Body of pancreas (tissue), 4 donors: ENCODE data around the gene FABP7. TPM values are rescaled to one million over a fixed set of nuclear protein-coding genes. Genes with fewer than 3 reads are reported as not detected.

Source experiments
- ATAC-seq: fragments of 150-250 bp; one replicate; pipeline ENCODE4 v1.9.1; 2016
- DNase-seq, 4 donors: peaks; one replicate each; pipeline ENCODE4 v3.0.0-alpha.2; 2019
- H3K27ac ChIP-seq, 4 donors: fragments of 200-600 bp; sonication (generic); 1 replicate in 3 of 4; 2 replicates in 1 of 4; pipeline versions ENCODE4 v1.5.1 to v1.6.1; 2016 to 2019; ENCODE audit warnings: mild to moderate bottlenecking in 1 of 4, mixed read lengths in 1 of 4, moderate library complexity in 1 of 4
- H3K27me3 ChIP-seq, 2 donors: fragments of 200-600 bp; sonication (generic); one replicate each; pipeline ENCODE4 v1.6.0; 2016; ENCODE audit warnings: mild to moderate bottlenecking in 1 of 2
- H3K36me3 ChIP-seq, 2 donors: fragments of 200-600 bp; sonication (generic); replicated peaks in 1 of 2; 2 replicates each; pipeline ENCODE4 v1.5.1; 2016; ENCODE audit warnings: low read depth in 2 of 2; ENCODE audit not compliant: insufficient read depth in 1 of 2
- H3K4me1 ChIP-seq: fragments of 200-600 bp; sonication (generic); one replicate; pipeline ENCODE4 v1.6.0; 2016
- H3K4me3 ChIP-seq, 2 donors: fragments of 200-600 bp; sonication (generic); 1 replicate in 1 of 2; 2 replicates in 1 of 2; pipeline ENCODE4 v1.5.1; 2016 to 2019
- H3K9me3 ChIP-seq, 3 donors: fragments of 200-600 bp; sonication (generic); 1 replicate in 2 of 3; 2 replicates in 1 of 3; pipeline ENCODE4 v1.5.1; 2016
- POLR2A ChIP-seq, 3 donors: fragments of 450-650 bp; IDR thresholded peaks; one replicate each; pipeline ENCODE4 v1.6.1; 2016; ENCODE audit warnings: antibody characterized with exemption in 3 of 3, mild to moderate bottlenecking in 2 of 3
- WGBS, 2 donors: methylation state at CpG; one replicate each; pipeline ENCODE4 v1.1.5; 2017; 5-methylcytosine and 5-hydroxymethylcytosine counted together
- intact Hi-C: fragments of 100-400 bp; cut with DNase I; formaldehyde crosslinking; loops from one replicate; pipeline ENCODE4 v1.15.1; 2023
- total RNA-seq, 2 donors: library from RNA; depleted of rRNA; stranded (reverse); fragments of >200 nt; gene quantifications; one replicate each; pipeline ENCODE4 v1.1.0, GENCODE V29; 2016
- TF ChIP-seq, protein P1 (sequence below), 7 experiments: fragments of 450-650 bp in 4 of 7; fragments of 200-600 bp in 3 of 7; sonication (generic) in 3 of 7; IDR thresholded peaks; one replicate each; pipeline ENCODE4 v1.5.1; 2016 to 2019; ENCODE audit warnings: antibody characterized with exemption in 7 of 7

Gene FABP7
- total RNA-seq, 2 donors from 2014 or later = not detected

DNA sequence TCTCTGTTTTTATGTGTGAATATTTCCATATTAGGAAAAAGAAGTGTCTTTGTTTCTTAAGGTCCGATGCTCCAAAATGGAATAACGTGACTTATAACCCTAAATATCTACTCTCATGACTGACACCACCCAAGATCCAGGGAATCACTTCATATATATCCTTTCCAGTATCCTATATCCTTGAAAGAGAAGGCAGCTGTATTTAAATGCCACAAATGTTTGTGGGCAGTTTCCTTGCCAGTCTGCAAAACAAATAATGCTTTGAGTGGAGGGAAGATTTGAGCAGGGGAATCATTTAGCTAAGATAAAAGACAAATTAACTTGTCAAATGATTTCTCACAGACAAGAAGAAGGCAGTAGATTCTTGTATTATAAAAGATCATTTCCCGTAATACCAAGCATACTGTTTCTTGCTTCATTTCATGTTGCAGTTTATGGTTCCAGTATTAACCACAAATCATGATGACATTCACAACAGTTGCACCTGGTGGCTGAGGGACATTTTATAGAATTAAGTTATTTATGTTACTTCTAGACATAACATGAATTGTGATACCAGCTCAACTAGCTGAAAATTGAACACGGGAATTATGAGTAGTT is 30.0 kb upstream of the FABP7 start:
- Histone ChIP-seq H3K27me3 (no peaks in the 10 kb centered on the region), H3K27ac (no peak overlapping the region), H3K4me3 (no peak overlapping the region), H3K9me3 (no peaks in the 10 kb centered on the region), H3K4me1 (no peaks in the 10 kb centered on the region), H3K36me3 (no peaks in the 10 kb centered on the region)
- TF ChIP-seq, protein P1, sequence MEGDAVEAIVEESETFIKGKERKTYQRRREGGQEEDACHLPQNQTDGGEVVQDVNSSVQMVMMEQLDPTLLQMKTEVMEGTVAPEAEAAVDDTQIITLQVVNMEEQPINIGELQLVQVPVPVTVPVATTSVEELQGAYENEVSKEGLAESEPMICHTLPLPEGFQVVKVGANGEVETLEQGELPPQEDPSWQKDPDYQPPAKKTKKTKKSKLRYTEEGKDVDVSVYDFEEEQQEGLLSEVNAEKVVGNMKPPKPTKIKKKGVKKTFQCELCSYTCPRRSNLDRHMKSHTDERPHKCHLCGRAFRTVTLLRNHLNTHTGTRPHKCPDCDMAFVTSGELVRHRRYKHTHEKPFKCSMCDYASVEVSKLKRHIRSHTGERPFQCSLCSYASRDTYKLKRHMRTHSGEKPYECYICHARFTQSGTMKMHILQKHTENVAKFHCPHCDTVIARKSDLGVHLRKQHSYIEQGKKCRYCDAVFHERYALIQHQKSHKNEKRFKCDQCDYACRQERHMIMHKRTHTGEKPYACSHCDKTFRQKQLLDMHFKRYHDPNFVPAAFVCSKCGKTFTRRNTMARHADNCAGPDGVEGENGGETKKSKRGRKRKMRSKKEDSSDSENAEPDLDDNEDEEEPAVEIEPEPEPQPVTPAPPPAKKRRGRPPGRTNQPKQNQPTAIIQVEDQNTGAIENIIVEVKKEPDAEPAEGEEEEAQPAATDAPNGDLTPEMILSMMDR (IDR thresholded peaks at IDR 0.05) = no peak
- no peak for TF ChIP-seq POLR2A (IDR thresholded peaks at IDR 0.05)
- 89 to 90% methylated on average over 4 of the region's 4 CpGs for WGBS, 2 donors
- DNase-seq (no peak), ATAC-seq (no peak)
- intact Hi-C loops = no loop called here

DNA sequence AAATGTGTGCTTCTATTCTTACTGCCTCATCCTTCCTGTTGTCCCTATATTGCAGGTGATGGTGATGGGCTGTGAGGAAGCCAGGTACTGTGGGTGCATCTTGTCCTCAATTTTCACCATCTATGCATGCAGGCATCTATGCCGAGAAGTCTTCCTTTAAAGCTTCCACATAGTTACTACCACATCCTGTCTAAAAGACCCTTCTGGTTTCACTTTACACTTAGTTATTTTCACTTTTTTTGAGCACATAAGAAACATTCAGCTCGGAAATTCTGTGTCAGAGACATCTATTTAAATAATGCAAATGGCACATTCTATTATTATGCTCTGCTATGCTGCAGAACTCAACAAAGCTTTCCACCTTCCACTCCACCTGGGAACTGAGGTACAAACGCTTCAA is 28.2 kb upstream of the FABP7 start:
- H3K4me3 ChIP-seq = no peak overlapping the region
- TF ChIP-seq, protein P1 (IDR thresholded peaks at IDR 0.05) = no peak
- no peak for TF ChIP-seq POLR2A (IDR thresholded peaks at IDR 0.05)
- intact Hi-C loops = no loop called here
- no peaks in the 10 kb centered on the region for H3K9me3 ChIP-seq
- no peak for DNase-seq
- no peaks in the 10 kb centered on the region for H3K4me1 ChIP-seq
- H3K27me3 ChIP-seq = no peaks in the 10 kb centered on the region
- ATAC-seq = no peak
- H3K36me3 ChIP-seq = no peaks in the 10 kb centered on the region
- WGBS, 2 donors = 58 to 69% methylated on average over 3 of the region's 3 CpGs
- H3K27ac ChIP-seq = no peak overlapping the region

DNA sequence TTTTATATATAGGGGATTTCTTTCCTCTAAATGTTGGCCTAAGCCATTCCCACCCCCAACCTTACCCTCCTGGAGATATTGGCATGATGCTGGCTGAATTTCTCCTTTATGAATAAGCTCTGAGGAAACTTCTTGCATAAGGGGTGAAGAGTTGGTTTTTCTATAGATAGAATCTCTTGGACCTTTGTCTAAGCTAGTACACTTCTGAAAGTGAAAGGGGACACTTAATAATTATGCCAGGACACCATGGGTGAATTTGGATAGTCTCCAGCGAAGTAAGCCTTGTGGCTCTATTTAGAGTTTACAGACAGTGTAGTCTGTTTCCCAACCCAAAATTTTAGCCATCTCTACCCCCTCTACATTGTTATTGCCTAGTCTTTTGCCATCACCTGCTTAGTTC is 27.1 kb upstream of the FABP7 start:
- TF ChIP-seq POLR2A (IDR thresholded peaks at IDR 0.05) = no peak
- TF ChIP-seq, protein P1 (IDR thresholded peaks at IDR 0.05) = no peak
- intact Hi-C loops = no loop called here
- no peak overlapping the region for H3K4me3 ChIP-seq
- ATAC-seq = no peak
- no peak overlapping the region for H3K27ac ChIP-seq
- H3K4me1 ChIP-seq = no peaks in the 10 kb centered on the region
- WGBS, 2 donors = 27 to 100% methylated on average over 1 of the region's 1 CpG
- H3K9me3 ChIP-seq = no peaks in the 10 kb centered on the region
- no peaks in the 10 kb centered on the region for H3K27me3 ChIP-seq
- DNase-seq = no peak
- H3K36me3 ChIP-seq = no peaks in the 10 kb centered on the region

DNA sequence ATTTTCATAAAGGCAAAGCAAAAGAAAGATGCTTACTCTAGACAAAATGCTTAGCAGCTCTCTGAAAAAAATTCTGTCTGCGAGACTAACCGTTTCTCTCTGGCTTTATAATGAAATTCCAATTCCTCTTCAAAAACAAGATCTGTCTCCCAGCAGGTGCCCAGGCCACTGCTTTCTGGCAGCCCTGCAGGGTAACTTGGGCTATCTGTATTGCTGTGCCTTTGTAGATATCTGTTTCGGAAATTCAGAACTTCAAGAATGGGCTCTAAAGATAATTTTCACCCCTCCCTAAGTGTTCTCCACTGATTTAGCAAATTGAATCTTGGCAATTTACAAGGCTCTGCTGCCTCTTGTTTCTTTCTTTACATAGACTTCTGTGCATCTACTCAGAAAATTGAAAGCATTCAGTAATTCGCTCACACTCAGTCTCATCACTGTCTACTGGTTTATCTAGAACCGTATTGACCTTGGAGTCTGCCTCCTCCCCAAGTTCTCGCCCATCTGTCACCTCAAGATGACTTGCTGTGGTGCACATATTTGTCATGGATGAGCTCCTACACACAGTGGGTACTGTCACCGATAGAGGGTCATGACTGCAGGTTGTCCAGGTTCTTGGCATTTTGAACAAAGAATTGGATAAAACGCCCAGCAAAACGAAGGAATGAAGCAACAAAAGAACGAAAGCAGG is 26.4 kb upstream of the FABP7 start:
- intact Hi-C loops = no loop called here
- Histone ChIP-seq H3K4me1 (no peaks in the 10 kb centered on the region), H3K36me3 (no peaks in the 10 kb centered on the region), H3K4me3 (no peak overlapping the region), H3K27me3 (no peaks in the 10 kb centered on the region), H3K27ac (peak overlapping the region in 1 of 4 donors; percentile 59), H3K9me3 (no peaks in the 10 kb centered on the region)
- DNase-seq (no peak), ATAC-seq (no peak)
- no peak for TF ChIP-seq POLR2A (IDR thresholded peaks at IDR 0.05)
- TF ChIP-seq, protein P1 (IDR thresholded peaks at IDR 0.05) = no peak
- 69 to 78% methylated on average over 10 of the region's 10 CpGs for WGBS, 2 donors

DNA sequence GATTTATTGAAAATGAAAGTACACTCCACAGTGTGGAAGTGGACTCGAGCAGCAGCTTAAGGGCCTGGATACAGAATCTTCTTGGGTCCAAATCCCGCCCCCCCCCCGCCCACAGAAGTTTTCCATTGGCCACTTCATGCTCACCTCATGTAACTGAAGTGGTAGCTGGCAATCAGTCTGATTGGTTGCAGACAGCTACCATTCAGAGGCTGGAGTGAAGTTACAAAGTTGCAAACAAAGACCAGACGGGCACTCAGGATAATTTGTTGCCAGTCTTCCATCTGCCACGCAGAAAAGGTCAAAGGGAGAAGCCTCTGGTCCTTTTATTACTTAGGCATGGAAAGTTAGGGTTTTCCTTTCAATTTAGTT is 25.8 kb upstream of the FABP7 start:
- ATAC-seq = peak; percentile 81

More for the DNA sequence above, 25.8 kb upstream of the FABP7 start:
- 39 to 43% methylated on average over 4 to 5 of the region's 5 CpGs for WGBS, 2 donors
- peak overlapping the region in 1 of 4 donors; percentile 59 for H3K27ac ChIP-seq
- H3K4me1 ChIP-seq = no peaks in the 10 kb centered on the region
- DNase-seq = peak in 3 of 4 donors; percentile 21 to 46 (median 27)
- no peak overlapping the region for H3K4me3 ChIP-seq
- TF ChIP-seq, protein P1 (IDR thresholded peaks at IDR 0.05) = no peak
- no peak for TF ChIP-seq POLR2A (IDR thresholded peaks at IDR 0.05)
- no peaks in the 10 kb centered on the region for H3K9me3 ChIP-seq
- no peaks in the 10 kb centered on the region for H3K36me3 ChIP-seq
- no peaks in the 10 kb centered on the region for H3K27me3 ChIP-seq
- intact Hi-C loops = no loop called here
